ENCODE results near the gene SYTL3. TPM values are rescaled to one million over a fixed set of nuclear protein-coding genes. Genes with fewer than 3 reads are reported as not detected.
A peak's percentile ranks its signal among the peaks of the same experiment; 100 is the strongest.

SYTL3 gene
- total RNA-seq, 1 donor from 2014 or later = 0.77 TPM

DNA sequence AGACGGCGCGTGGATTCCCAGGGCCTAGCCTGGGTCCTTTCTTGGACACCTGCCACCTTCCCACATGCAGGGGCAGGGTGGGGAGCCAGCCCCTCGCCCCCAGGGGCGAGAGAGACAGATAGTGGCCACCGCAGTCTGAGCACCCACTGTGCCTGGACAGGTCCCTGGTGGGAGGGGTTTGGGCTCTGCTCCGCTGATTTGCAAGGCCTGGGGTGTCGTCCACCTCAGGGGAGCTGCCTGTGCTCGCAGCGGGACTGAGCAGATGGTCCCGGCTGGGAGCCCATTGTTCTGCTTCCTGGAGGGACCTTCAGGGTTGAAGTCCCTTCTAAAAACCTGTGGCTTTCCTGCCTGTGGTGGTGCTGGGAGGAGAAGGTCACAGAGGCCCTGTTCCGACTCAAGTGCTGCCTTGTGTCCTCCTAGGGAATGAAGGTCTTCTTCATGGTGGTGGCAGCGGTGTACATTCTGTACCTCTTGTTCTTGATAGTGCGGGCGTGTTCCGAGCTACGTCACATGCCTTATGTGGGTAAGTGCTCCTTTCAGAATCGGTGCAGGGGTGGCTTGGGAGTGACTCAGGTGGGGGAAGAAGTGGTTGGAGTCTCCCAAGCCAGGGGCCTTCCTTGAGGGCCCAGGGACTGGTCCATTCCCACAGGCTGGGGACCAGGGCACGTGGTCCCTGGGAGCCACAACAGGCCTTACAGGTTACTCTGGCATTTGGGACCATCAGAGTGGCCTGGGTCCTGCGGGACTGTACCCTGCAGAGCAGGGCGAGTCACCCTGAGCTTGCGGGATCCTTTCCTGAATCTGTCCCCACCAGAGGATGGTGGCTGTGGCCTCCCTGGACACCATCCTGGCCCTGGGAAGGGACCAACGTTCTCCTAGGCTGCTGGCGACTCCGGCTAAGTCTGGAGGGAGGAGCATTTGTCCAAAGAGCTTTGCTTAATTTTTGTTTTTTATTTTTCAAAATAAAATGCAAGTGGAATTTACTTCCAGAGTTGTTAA lies 24.9 kb upstream of the SYTL3 start:
- Mint-ChIP-seq H3K9me3 (ENCODE audit: unreplicated experiment) (no peaks in the 10 kb centered on the region), H3K27me3 (ENCODE audit: unreplicated experiment) (peaks cover 8% of the 10 kb centered on the region), H3K36me3 (ENCODE audit: low read depth, unreplicated experiment) (peaks cover 60% of the 10 kb centered on the region), H3K4me1 (ENCODE audit: unreplicated experiment) (peaks cover 10% of the 10 kb centered on the region), H3K4me3 (ENCODE audit: unreplicated experiment) (no peak overlapping the region), H3K27ac (ENCODE audit: unreplicated experiment) (peak overlapping the region; percentile 77)
- no peak for TF ChIP-seq CTCF (IDR thresholded peaks at IDR 0.05; ENCODE audit: unreplicated experiment)
- DNase-seq (ENCODE audit: low spot score) = no peak

- TF ChIP-seq CTCF (IDR thresholded peaks at IDR 0.05; ENCODE audit: unreplicated experiment) = no peak
- DNase-seq (ENCODE audit: low spot score) = no peak
- Mint-ChIP-seq H3K36me3 (ENCODE audit: low read depth, unreplicated experiment) (peaks cover 52% of the 10 kb centered on the region), H3K27me3 (ENCODE audit: unreplicated experiment) (peaks cover 8% of the 10 kb centered on the region), H3K4me3 (ENCODE audit: unreplicated experiment) (no peak overlapping the region), H3K27ac (ENCODE audit: unreplicated experiment) (no peak overlapping the region), H3K4me1 (ENCODE audit: unreplicated experiment) (peaks cover 10% of the 10 kb centered on the region), H3K9me3 (ENCODE audit: unreplicated experiment) (no peaks in the 10 kb centered on the region)
Measured at GRCh38 chr6:158625881-158626305, 24.0 kb upstream of the SYTL3 start.

DNA sequence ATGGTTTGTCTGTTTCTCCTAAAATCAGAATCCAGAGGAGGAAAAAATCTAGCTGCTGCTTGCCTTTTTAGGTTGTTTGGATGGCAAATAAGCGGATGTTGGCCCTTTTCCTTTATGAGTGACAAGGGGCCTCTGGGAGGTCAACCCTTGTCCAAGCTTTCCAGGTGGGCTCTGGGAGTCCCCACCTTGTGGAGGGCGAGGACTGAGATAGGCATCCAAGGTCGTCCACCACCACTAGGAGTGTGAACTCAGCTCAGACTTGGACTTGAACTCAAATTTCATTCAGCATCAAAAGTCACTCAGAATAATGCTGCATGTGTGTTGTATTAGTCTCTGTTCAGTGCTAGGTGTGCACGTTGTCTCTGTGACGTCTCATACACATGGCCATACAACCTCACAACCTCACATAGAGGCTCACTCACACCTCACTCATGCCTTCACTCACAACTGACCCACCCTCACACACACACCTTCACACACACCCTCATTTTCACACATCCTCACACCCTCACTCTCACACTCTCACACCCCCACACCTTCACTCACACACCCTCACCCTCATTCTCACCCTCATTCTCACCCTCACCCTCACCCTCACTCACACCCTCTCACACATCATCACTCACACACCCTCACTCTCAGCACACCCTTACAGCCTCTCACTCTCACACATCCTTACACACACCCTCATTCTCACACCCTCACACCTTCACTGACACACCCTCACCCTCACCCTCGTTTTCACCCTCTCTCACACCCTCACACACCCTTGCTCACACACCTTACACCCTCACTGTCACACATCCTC lies 23.3 kb upstream of the SYTL3 start:
- H3K27me3 Mint-ChIP-seq (ENCODE audit: unreplicated experiment) = peaks cover 6% of the 10 kb centered on the region
- peaks cover 12% of the 10 kb centered on the region for H3K4me1 Mint-ChIP-seq (ENCODE audit: unreplicated experiment)
- H3K36me3 Mint-ChIP-seq (ENCODE audit: low read depth, unreplicated experiment) = peaks cover 54% of the 10 kb centered on the region
- H3K27ac Mint-ChIP-seq (ENCODE audit: unreplicated experiment) = peak overlapping the region; percentile 42
- TF ChIP-seq CTCF (IDR thresholded peaks at IDR 0.05; ENCODE audit: unreplicated experiment) = no peak
- H3K4me3 Mint-ChIP-seq (ENCODE audit: unreplicated experiment) = peak overlapping the region; percentile 60
- no peaks in the 10 kb centered on the region for H3K9me3 Mint-ChIP-seq (ENCODE audit: unreplicated experiment)
- no peak for DNase-seq (ENCODE audit: low spot score)

DNA sequence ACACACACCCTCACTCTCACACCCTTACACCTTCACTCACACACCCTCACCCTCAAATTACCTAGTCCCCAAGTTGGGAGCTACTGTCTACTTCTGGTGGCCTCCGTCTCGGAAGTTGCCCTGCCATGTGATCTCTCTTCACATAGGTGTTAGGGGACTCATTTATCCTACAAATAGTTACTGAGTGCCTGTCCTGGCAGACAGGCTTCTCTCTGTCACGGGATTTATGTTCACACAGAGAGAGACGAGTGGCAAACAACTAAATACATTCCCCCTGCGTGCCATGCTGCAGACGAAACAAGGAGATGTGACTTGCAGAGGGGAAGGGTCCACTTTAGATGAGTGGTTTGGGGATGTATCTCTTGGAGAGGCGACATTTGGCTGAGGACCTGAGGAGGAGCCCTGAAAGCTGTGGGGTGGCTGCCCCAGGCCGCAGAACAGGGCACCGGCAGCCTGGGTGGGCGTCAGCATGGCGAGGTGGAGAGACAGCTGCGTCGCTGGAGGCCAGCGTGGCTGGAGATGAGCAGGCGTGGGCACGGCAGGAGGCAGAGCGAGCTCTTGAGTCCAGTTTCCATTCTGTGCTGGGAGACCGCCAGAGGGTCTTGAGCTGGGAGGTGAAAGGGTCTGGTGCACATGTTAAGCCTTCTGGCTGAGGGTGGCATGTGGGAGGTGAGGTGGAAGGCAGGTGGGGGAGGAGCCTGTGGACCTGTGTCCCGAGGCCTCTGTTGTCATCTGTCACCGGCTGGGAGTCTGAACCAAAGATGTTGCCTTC lies 22.5 kb upstream of the SYTL3 start:
- H3K27ac Mint-ChIP-seq (ENCODE audit: unreplicated experiment) = no peak overlapping the region
- H3K36me3 Mint-ChIP-seq (ENCODE audit: low read depth, unreplicated experiment) = peaks cover 52% of the 10 kb centered on the region
- H3K4me3 Mint-ChIP-seq (ENCODE audit: unreplicated experiment) = peak overlapping the region; percentile 60
- H3K27me3 Mint-ChIP-seq (ENCODE audit: unreplicated experiment) = peaks cover 5% of the 10 kb centered on the region
- no peaks in the 10 kb centered on the region for H3K9me3 Mint-ChIP-seq (ENCODE audit: unreplicated experiment)
- no peak for DNase-seq (ENCODE audit: low spot score)
- H3K4me1 Mint-ChIP-seq (ENCODE audit: unreplicated experiment) = peaks cover 13% of the 10 kb centered on the region
- no peak for TF ChIP-seq CTCF (IDR thresholded peaks at IDR 0.05; ENCODE audit: unreplicated experiment)

Measured in endothelial cell (in vitro differentiated cells).